Tibial artery (tissue), 4 donors: ENCODE results near the gene POLR1H.

ENCODE experiments used
- DNase-seq, 2 donors: peaks; one replicate each; pipeline ENCODE4 v3.0.0-alpha.2; 2019
- H3K27ac ChIP-seq, 2 donors: fragments of 200-600 bp; sonication (generic) in 1 of 2; 1 replicate in 1 of 2; 2 replicates in 1 of 2; pipeline ENCODE4 v1.5.1; 2018 to 2019; ENCODE audit warnings: mild to moderate bottlenecking in 1 of 2
- H3K27me3 ChIP-seq, 2 donors: fragments of 200-600 bp; sonication (generic) in 1 of 2; one replicate each; pipeline versions ENCODE4 v1.5.1 to v1.6.0; 2016 to 2019
- H3K36me3 ChIP-seq, 3 donors: fragments of 200-600 bp; sonication (generic) in 2 of 3; one replicate each; pipeline ENCODE4 v1.5.1; 2016 to 2019; ENCODE audit warnings: mild to moderate bottlenecking in 2 of 3
- H3K4me1 ChIP-seq, 4 donors: fragments of 200-600 bp; sonication (generic) in 2 of 4; 1 replicate in 3 of 4; 2 replicates in 1 of 4; pipeline ENCODE4 v1.5.1; 2016 to 2019
- H3K4me3 ChIP-seq, 2 donors: fragments of 200-600 bp; sonication (generic) in 1 of 2; 1 replicate in 1 of 2; 2 replicates in 1 of 2; pipeline ENCODE4 v1.5.1; 2018 to 2019; ENCODE audit warnings: mild to moderate bottlenecking in 2 of 2
- H3K9me3 ChIP-seq, 3 donors: fragments of 200-600 bp; sonication (generic) in 1 of 3; one replicate each; pipeline ENCODE4 v1.5.1; 2016 to 2019
- intact Hi-C: fragments of 100-400 bp; cut with DNase I; formaldehyde crosslinking; loops from one replicate; pipeline ENCODE4 v1.15.0; 2023; ENCODE audit warnings: low total_unique reads
- TF ChIP-seq, protein P1 (sequence below), 2 experiments: fragments of 200-600 bp in 1 of 2; fragments of 450-650 bp in 1 of 2; IDR thresholded peaks; one replicate each; pipeline ENCODE4 v1.5.1; 2017 to 2019; ENCODE audit warnings: antibody characterized with exemption in 2 of 2, mild to moderate bottlenecking in 1 of 2, moderate library complexity in 1 of 2

Gene POLR1H

GRCh38 chr6:30075790-30076732 lies 15.0 kb downstream of the POLR1H start:
- intact Hi-C loops, result no loop called here
- H3K27me3 ChIP-seq, result peaks cover 0 to 64% of the 10 kb centered on the region in 2 donors
- peaks cover 0 to 5% (median 0%) of the 10 kb centered on the region in 3 donors for H3K36me3 ChIP-seq
- H3K4me1 ChIP-seq, result peaks cover 4 to 26% (median 21%) of the 10 kb centered on the region in 4 donors
- no peak for DNase-seq
- H3K9me3 ChIP-seq, result no peaks in the 10 kb centered on the region
- no peak overlapping the region for H3K27ac ChIP-seq
- no peak overlapping the region for H3K4me3 ChIP-seq
- TF ChIP-seq, protein P1, sequence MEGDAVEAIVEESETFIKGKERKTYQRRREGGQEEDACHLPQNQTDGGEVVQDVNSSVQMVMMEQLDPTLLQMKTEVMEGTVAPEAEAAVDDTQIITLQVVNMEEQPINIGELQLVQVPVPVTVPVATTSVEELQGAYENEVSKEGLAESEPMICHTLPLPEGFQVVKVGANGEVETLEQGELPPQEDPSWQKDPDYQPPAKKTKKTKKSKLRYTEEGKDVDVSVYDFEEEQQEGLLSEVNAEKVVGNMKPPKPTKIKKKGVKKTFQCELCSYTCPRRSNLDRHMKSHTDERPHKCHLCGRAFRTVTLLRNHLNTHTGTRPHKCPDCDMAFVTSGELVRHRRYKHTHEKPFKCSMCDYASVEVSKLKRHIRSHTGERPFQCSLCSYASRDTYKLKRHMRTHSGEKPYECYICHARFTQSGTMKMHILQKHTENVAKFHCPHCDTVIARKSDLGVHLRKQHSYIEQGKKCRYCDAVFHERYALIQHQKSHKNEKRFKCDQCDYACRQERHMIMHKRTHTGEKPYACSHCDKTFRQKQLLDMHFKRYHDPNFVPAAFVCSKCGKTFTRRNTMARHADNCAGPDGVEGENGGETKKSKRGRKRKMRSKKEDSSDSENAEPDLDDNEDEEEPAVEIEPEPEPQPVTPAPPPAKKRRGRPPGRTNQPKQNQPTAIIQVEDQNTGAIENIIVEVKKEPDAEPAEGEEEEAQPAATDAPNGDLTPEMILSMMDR (IDR thresholded peaks at IDR 0.05), result no peak

GRCh38 chr6:30077218-30077617 lies 16.2 kb downstream of the POLR1H start:
- Histone ChIP-seq H3K9me3 (no peaks in the 10 kb centered on the region), H3K4me1 (peaks cover 4 to 20% (median 17%) of the 10 kb centered on the region in 4 donors), H3K27ac (no peak overlapping the region), H3K36me3 (no peaks in the 10 kb centered on the region), H3K4me3 (no peak overlapping the region), H3K27me3 (peaks cover 0 to 52% of the 10 kb centered on the region in 2 donors)
- TF ChIP-seq, protein P1 (IDR thresholded peaks at IDR 0.05), result no peak
- DNase-seq, result no peak
- intact Hi-C loops, result no loop called here

GRCh38 chr6:30087876-30088275 lies 26.8 kb downstream of the POLR1H start:
- Histone ChIP-seq H3K9me3 (no peaks in the 10 kb centered on the region), H3K27ac (no peak overlapping the region), H3K4me1 (no peaks in the 10 kb centered on the region), H3K36me3 (no peaks in the 10 kb centered on the region), H3K4me3 (no peak overlapping the region), H3K27me3 (peaks cover 0 to 54% of the 10 kb centered on the region in 2 donors)
- no peak for DNase-seq
- intact Hi-C loops, result no loop called here
- TF ChIP-seq, protein P1 (IDR thresholded peaks at IDR 0.05), result no peak

DNA sequence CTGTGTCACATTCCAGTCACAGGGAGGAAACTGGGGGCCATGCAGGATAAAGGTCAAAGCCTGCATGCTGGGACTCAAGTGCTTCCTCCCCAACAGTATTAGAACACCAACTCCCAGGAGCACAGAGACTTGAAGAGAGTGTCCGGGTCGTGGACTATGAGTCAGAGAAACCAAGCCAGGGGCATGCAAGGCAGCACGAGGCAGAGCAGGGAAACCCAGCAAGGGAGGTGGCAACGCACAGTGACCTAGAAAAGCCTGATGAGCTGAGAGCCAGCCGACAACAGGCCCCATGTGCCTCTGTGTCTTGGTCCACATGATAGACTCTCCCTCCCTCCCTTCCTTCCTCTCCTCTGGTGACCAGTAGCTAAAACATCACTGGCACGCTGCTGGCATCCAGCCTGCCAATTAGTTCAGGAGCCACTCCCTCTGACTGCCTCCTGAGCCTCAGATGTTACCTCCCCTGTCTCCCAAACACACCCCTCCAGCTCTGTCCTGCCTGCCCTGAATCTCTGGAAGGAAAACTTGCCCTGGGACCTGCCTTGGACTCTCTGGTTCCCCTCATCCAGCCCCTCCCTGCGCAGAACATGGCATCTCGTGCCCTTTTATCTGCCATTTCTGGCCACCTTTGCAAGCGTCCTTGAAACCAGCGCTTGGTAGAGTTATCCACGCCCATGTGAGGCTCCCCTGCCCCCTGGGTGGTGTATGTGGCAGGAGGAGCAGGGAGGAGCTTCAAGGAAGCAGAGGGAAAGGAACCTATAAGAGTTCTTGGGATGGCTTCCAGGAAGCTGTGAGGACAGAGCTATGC lies 30.7 kb downstream of the POLR1H start:
- Histone ChIP-seq H3K27ac (no peak overlapping the region), H3K27me3 (peaks cover 0 to 78% of the 10 kb centered on the region in 2 donors), H3K36me3 (no peaks in the 10 kb centered on the region), H3K4me3 (no peak overlapping the region), H3K9me3 (no peaks in the 10 kb centered on the region), H3K4me1 (no peaks in the 10 kb centered on the region)
- TF ChIP-seq, protein P1 (IDR thresholded peaks at IDR 0.05), result no peak
- no peak for DNase-seq
- intact Hi-C loops, result no loop called here

- DNase-seq, result no peak
- Histone ChIP-seq H3K27ac (no peak overlapping the region), H3K9me3 (no peaks in the 10 kb centered on the region), H3K4me1 (no peaks in the 10 kb centered on the region), H3K27me3 (peaks cover 0 to 83% of the 10 kb centered on the region in 2 donors), H3K36me3 (no peaks in the 10 kb centered on the region), H3K4me3 (no peak overlapping the region)
- intact Hi-C loops, result no loop called here
- TF ChIP-seq, protein P1 (IDR thresholded peaks at IDR 0.05), result no peak
These were observed 31.9 kb downstream of the POLR1H start for GRCh38 chr6:30092852-30093543.
